OCI-LY7 (cell line): ENCODE data around the gene RHOB. TPM values are rescaled to one million over a fixed set of nuclear protein-coding genes. Genes with fewer than 3 reads are reported as not detected.
A peak's percentile ranks its signal among the peaks of the same experiment; 100 is the strongest.

Source experiments
- BruUV-seq: library from RNA; stranded (reverse); fragments of 400-500 nt; replicated peaks from 2 replicates; lab custom pipeline; 2021; lab: Mats Ljungman, UMichigan
- CTCF ChIA-PET: fragments of 300-600 bp; sonication (Branson Sonifier 250); formaldehyde crosslinking; loops from one replicate; lab custom pipeline; 2022; ENCODE audit warnings: antibody characterized with exemption; ENCODE audit not compliant: unreplicated experiment; lab: Charles Lee
- POLR2A ChIA-PET: fragments of 300-600 bp; sonication (Branson Sonifier 250); formaldehyde crosslinking; loops from one replicate; lab custom pipeline; 2022; ENCODE audit warnings: antibody characterized with exemption; lab: Charles Lee
- DNase-seq: peaks from one replicate; pipeline ENCODE4 v3.0.0-alpha.2; 2015; ENCODE audit warnings: low spot score
- H2AFZ ChIP-seq: fragments of 200-600 bp; sonication (generic), shearing (Covaris generic); 2 replicates; pipeline ENCODE4 v1.6.1; 2014; ENCODE audit warnings: mild to moderate bottlenecking, antibody characterized with exemption, low read length, moderate library complexity
- H3K27ac ChIP-seq: fragments of 200-600 bp; sonication (generic); 2 replicates; pipeline ENCODE4 v1.5.1; 2014; ENCODE audit warnings: mixed run types, low read depth, mild to moderate bottlenecking, moderate library complexity, low read length, inconsistent platforms; ENCODE audit not compliant: poor library complexity, severe bottlenecking
- H3K36me3 ChIP-seq: fragments of 200-600 bp; sonication (generic); 2 replicates; pipeline ENCODE4 v1.6.1; 2014; ENCODE audit warnings: mild to moderate bottlenecking, antibody characterized with exemption, low read length, moderate library complexity, mixed read lengths; ENCODE audit not compliant: insufficient read depth
- H3K4me1 ChIP-seq: fragments of 200-600 bp; sonication (generic); 2 replicates; pipeline ENCODE4 v1.5.1; 2014; ENCODE audit warnings: mild to moderate bottlenecking, low read length; ENCODE audit not compliant: insufficient read depth, poor library complexity, severe bottlenecking
- H3K4me2 ChIP-seq: fragments of 200-600 bp; sonication (generic); 2 replicates; pipeline ENCODE4 v1.6.1; 2014; ENCODE audit warnings: mild to moderate bottlenecking, low read length
- H3K4me3 ChIP-seq: fragments of 200-600 bp; sonication (generic); 2 replicates; pipeline ENCODE4 v1.5.1; 2014; ENCODE audit warnings: mild to moderate bottlenecking, low read depth, low read length; ENCODE audit not compliant: poor library complexity, severe bottlenecking
- H3K79me2 ChIP-seq: fragments of 200-600 bp; sonication (generic); 2 replicates; pipeline ENCODE4 v1.6.1; 2016; ENCODE audit warnings: low read depth, mild to moderate bottlenecking, low read length, moderate library complexity, mixed read lengths; ENCODE audit not compliant: insufficient read depth
- H3K9me2 ChIP-seq: fragments of 200-600 bp; sonication (generic); 2 replicates; pipeline ENCODE4 v1.6.1; 2016; ENCODE audit warnings: mild to moderate bottlenecking, low read length, mixed read lengths; ENCODE audit not compliant: insufficient read depth
- H3K9me3 ChIP-seq: fragments of 200-600 bp; sonication (generic); 2 replicates; pipeline ENCODE4 v1.6.1; 2014; ENCODE audit warnings: mild to moderate bottlenecking, mixed run types, low read length, mixed read lengths
- H4K20me1 ChIP-seq: fragments of 200-600 bp; sonication (generic); 2 replicates; pipeline ENCODE4 v1.6.1; 2014; ENCODE audit warnings: mild to moderate bottlenecking, antibody characterized with exemption, low read length, moderate library complexity, mixed read lengths; ENCODE audit not compliant: insufficient read depth
- EZH2phosphoT487 ChIP-seq: fragments of 200-600 bp; sonication (generic); IDR thresholded peaks from 2 replicates; pipeline ENCODE4 v1.6.1; 2018; ENCODE audit warnings: low read depth, borderline replicate concordance, mild to moderate bottlenecking, mixed run types, antibody characterized with exemption, low read length, moderate library complexity, mixed read lengths
- intact Hi-C: fragments of 100-400 bp; cut with micrococcal nuclease; formaldehyde crosslinking; loops from one replicate; pipeline ENCODE4 v1.10.0; 2022; ENCODE audit not compliant: unreplicated experiment
- total RNA-seq, 2 experiments: library from RNA; depleted of rRNA in 1 of 2; stranded (reverse); fragments of >200 nt in 1 of 2; shearing (Covaris generic) in 1 of 2; gene quantifications; 2 replicates each; pipeline ENCODE4 v1.2.3, GENCODE V29; 2014 to 2022
- TF ChIP-seq, protein P1 (sequence below): fragments of 200-600 bp; sonication (generic); conservative IDR thresholded peaks from 2 replicates; pipeline ENCODE4 v1.5.1; 2014; ENCODE audit warnings: mild to moderate bottlenecking, antibody characterized with exemption, low read length, moderate library complexity, mixed read lengths

The RHOB gene
- total RNA-seq, 2 experiments from 2014 or later = 0.36 TPM; not detected in 1

DNA sequence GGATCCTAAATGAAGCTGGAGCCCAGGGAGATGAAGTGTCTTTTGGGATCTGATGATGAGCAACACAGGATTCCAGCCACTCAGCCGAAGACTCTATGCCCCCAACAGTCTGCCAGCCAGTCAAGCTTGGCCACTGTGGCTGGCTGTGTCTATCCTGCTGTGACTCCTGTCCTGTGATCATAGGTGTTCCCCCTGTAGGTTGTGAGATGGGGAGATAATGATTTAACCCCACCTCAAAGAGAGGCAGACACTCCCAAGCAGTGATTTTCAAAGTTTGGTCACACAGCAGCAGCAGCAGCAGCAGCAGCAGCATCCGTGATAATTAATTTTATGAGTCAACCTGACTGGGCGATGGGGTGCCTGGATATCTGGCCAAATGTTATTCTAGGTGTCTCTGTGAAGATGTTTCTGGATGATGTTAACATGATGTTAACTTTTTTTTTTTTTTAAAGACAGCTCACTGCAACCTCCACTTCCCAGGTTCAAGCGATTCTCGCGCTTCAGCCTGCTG is 21.4 kb upstream of the RHOB start:
- no TSS peak for BruUV-seq
- Histone ChIP-seq H3K79me2 (no peaks in the 10 kb centered on the region), H3K9me3 (no peaks in the 10 kb centered on the region), H3K4me1 (peaks cover 20% of the 10 kb centered on the region), H3K27ac (peak overlapping the region; percentile 28), H3K9me2 (no peaks in the 10 kb centered on the region), H3K36me3 (no peaks in the 10 kb centered on the region), H2AFZ (peak overlapping the region; percentile 89), H3K4me3 (peak overlapping the region; percentile 34), H3K4me2 (peak overlapping the region; percentile 70), H4K20me1 (no peaks in the 10 kb centered on the region)
- CTCF ChIA-PET = interaction anchor here (1.4 kb wide), 1 partner anchor 14 kb away, joined by 13 read pairs; no protein-coding TSS in a partner anchor
- DNase-seq = peak; percentile 44
- POLR2A ChIA-PET = interaction anchor here (0.6 to 1.5 kb wide), 4 partner anchors 12 to 741 kb away, joined by 3 to 4 read pairs (median 4); no protein-coding TSS in a partner anchor
- intact Hi-C loops = no loop called here
- no peak for TF ChIP-seq EZH2phosphoT487
- TF ChIP-seq, protein P1, sequence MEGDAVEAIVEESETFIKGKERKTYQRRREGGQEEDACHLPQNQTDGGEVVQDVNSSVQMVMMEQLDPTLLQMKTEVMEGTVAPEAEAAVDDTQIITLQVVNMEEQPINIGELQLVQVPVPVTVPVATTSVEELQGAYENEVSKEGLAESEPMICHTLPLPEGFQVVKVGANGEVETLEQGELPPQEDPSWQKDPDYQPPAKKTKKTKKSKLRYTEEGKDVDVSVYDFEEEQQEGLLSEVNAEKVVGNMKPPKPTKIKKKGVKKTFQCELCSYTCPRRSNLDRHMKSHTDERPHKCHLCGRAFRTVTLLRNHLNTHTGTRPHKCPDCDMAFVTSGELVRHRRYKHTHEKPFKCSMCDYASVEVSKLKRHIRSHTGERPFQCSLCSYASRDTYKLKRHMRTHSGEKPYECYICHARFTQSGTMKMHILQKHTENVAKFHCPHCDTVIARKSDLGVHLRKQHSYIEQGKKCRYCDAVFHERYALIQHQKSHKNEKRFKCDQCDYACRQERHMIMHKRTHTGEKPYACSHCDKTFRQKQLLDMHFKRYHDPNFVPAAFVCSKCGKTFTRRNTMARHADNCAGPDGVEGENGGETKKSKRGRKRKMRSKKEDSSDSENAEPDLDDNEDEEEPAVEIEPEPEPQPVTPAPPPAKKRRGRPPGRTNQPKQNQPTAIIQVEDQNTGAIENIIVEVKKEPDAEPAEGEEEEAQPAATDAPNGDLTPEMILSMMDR = no peak

DNA sequence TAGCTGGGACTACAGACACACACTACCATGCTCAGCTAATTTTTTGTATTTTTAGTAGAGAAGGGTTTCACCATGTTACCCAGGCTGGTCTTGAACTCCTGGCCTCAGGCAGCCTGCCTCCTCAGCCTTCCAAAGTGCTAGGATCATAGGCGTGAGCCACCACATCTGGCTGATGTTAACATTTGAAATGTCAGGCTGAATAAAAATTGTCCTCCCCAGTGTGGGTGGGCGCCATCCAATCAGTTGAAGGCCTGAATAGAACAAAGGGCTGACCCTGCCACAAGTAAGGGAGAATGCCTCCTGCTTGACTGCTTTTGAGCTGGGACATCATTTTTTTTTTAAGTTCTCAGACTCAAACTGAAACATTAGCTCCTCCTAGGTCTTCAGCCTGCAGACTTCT is 21.0 kb upstream of the RHOB start:
- H3K4me1 ChIP-seq = peaks cover 20% of the 10 kb centered on the region
- no peak for TF ChIP-seq EZH2phosphoT487
- TF ChIP-seq, protein P1 = no peak
- no peaks in the 10 kb centered on the region for H3K36me3 ChIP-seq
- no peaks in the 10 kb centered on the region for H3K9me2 ChIP-seq
- no peaks in the 10 kb centered on the region for H3K79me2 ChIP-seq
- BruUV-seq = no TSS peak
- no peak overlapping the region; the same call in 1 of the 2 replicates for H2AFZ ChIP-seq
- no peak overlapping the region for H3K4me3 ChIP-seq
- H4K20me1 ChIP-seq = no peaks in the 10 kb centered on the region
- H3K27ac ChIP-seq = no peak overlapping the region
- intact Hi-C loops = no loop called here
- no peak overlapping the region for H3K4me2 ChIP-seq
- no peaks in the 10 kb centered on the region for H3K9me3 ChIP-seq
- ChIA-PET POLR2A (interaction anchor here (0.6 to 1.5 kb wide), 3 partner anchors 11 to 740 kb away, joined by 3 to 4 read pairs (median 4); no protein-coding TSS in a partner anchor), CTCF (no interaction called here)
- no peak for DNase-seq

DNA sequence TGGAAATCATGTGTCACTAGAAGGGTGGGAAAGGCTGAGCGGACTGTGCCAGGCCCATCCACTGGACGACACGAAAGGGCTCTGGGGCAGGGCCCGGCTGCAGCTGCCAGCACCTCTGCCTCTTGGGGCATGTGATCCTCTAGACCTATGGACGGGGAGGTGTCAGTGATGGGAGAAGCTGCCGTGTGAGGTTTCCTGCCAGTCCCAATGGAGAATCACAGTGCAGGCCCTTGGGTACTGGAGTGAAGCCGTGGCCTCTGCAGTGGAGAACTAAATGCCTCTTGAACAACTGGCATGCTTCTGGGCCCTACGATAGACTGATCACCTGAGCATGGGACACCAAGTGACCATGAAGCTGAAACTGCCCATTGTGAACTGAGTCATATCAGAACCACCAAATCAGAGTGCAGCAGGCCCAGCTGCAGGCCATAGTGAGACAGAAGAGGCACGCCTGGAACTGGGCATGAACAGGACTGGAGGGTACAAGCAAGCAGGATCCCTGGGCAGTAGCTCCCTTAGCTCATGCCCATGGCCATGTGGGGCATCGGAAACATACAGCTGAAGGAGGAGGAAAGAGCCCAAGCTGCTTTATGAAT is 18.8 kb upstream of the RHOB start:
- POLR2A ChIA-PET = interaction anchor here (0.7 kb wide), 1 partner anchor 1993 kb away, joined by 3 read pairs; no protein-coding TSS in a partner anchor
- H3K9me2 ChIP-seq = no peaks in the 10 kb centered on the region
- H3K9me3 ChIP-seq = no peaks in the 10 kb centered on the region
- BruUV-seq = no TSS peak
- H3K4me2 ChIP-seq = no peak overlapping the region
- CTCF ChIA-PET = no interaction called here
- no peak overlapping the region for H3K27ac ChIP-seq
- DNase-seq = no peak
- intact Hi-C loops = no loop called here
- TF ChIP-seq EZH2phosphoT487 = no peak
- TF ChIP-seq, protein P1 = no peak
- H4K20me1 ChIP-seq = no peaks in the 10 kb centered on the region
- no peak overlapping the region for H3K4me3 ChIP-seq
- H3K4me1 ChIP-seq = peaks cover 20% of the 10 kb centered on the region
- no peak overlapping the region for H2AFZ ChIP-seq
- H3K36me3 ChIP-seq = no peaks in the 10 kb centered on the region
- no peaks in the 10 kb centered on the region for H3K79me2 ChIP-seq
